Measurements from ENCODE around the gene SUPT16H.

DNA sequence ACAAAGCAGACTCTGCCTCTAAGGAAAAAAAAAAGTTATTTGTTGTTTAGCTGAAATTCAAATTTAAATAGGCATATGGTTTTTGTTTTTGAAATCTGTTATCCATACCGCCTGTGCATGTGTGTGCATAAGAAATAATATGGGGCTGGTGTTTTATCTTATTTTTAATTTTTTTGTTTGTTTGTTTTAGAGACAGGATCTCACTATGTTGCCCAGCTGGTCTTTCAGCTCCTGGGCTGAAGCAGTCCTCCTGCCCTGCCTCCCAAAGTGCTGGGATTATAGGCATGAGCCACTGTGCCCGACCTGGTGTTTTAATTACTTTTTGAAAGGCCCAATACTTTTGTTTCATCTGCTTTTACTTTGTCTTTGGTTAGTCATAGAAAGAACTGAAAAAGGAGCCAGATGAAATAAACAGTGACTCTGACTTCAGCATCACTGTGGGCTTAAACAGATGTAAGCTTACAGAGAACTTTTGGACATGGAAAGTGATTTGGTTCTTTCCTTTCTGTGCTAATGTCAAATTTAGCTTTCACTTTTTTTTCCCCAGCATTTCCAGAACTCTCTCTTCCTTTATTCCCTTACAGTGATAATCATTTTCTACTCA, 37.2 kb downstream of the SUPT16H start:
- TF ChIP-seq, protein P1, sequence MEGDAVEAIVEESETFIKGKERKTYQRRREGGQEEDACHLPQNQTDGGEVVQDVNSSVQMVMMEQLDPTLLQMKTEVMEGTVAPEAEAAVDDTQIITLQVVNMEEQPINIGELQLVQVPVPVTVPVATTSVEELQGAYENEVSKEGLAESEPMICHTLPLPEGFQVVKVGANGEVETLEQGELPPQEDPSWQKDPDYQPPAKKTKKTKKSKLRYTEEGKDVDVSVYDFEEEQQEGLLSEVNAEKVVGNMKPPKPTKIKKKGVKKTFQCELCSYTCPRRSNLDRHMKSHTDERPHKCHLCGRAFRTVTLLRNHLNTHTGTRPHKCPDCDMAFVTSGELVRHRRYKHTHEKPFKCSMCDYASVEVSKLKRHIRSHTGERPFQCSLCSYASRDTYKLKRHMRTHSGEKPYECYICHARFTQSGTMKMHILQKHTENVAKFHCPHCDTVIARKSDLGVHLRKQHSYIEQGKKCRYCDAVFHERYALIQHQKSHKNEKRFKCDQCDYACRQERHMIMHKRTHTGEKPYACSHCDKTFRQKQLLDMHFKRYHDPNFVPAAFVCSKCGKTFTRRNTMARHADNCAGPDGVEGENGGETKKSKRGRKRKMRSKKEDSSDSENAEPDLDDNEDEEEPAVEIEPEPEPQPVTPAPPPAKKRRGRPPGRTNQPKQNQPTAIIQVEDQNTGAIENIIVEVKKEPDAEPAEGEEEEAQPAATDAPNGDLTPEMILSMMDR (IDR thresholded peaks at IDR 0.05; ENCODE audit: low read depth, low read length, poor library complexity, severe bottlenecking), result no peak
- no peak for TF ChIP-seq EZH2phosphoT487 (IDR thresholded peaks at IDR 0.05; ENCODE audit: borderline replicate concordance, low read length)
